GM21723 (cell line): ENCODE measurements around the gene MCF2L.

ENCODE experiments used
- ATAC-seq: cut with Tn5 transposase; IDR thresholded peaks from one replicate; pipeline ENCODE4 v1.9.1; 2021; ENCODE audit warnings: mild to moderate bottlenecking, moderate library complexity; ENCODE audit not compliant: unreplicated experiment

MCF2L gene

DNA sequence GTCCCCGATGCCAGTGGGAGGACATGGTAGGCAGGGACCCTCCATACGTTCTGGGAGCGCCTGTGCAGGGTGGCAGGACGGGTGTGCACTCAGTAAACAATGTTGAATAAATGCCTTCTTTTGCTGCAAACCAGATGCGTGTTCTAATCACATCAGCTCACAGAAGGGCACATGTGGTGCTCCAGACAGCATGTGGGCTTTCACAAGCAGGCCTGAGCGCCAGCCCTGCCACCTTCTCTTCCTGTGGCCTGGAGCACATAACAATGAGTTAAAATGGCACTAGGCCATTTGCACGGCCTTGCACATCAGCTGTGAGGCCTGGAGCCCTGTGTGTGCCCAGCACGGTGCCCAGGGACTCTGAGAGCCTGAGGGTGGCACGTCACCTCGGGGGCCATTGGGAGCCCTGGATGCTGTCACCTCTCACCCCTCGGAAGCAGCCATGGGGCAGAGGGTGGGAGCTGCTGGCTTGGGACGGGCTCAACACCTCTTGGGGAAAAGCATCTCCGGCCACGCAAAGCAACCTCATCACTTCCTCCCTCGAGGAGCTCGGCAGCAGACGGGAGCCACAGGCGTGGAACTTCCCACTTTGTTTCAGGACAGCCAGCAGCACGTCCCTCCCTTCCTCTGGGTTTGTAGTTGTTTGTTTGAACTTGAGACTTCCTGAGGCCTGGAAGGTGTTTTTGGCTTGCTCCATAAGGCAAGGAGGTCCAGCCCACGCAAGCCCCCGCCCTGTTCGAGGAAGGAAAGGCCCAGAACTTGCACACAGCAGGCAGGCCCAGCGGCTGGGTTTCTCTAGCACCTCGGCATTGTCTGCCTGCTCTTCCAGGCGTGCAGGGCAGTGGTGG, 9.8 kb downstream of the MCF2L start:
- ATAC-seq: no peak

- no peak for ATAC-seq
Measured at GRCh38 chr13:112979406-112979902, 10.4 kb downstream of the MCF2L start.

DNA sequence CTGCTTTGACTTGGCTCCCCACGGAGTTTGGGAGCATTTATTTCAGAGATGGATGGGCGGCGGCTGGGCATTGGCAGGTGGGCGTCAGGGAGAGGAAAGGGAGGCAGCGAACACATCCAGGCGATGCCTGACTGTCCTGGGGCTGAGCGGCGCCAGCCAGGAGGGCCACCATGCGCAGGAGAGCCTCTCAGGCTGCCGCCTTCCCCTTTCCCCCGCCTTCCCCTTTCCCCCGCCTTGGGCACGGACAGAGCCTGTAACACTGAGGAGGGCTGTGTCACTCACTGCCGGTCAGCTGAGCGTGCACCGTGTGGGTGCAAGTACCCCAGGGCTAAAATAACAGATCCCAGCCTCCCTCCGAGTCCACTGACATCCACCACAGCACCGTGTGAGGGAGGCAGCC, 11.4 kb downstream of the MCF2L start:
- no peak for ATAC-seq

DNA sequence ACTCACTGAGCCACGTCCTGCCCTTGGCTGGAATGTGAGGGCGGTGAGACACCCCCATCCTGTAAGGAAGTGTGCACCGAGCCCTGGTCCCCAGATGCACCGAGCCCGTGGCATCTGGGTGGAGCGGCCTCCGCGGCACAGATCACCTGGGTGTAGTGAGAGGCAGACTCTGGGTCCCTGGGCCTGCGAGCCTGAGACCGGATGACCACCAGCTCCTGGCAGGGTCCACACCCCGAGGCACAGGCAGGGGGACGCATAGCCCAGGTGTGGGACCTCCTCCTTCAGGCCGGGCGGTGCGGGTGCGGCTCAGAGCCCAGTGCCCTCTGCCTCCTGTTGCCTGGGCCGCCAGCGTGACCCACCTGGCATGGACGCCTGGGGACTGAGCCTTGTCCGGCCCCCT, 12.4 kb downstream of the MCF2L start:
- ATAC-seq: no peak

- no peak for ATAC-seq
Measured at GRCh38 chr13:112982281-112983041, 13.4 kb downstream of the MCF2L start.

- no peak for ATAC-seq
Measured at GRCh38 chr13:112983042-112983305, 14.0 kb downstream of the MCF2L start.

- no peak for ATAC-seq
Measured at GRCh38 chr13:112983428-112984196, 14.6 kb downstream of the MCF2L start.

DNA sequence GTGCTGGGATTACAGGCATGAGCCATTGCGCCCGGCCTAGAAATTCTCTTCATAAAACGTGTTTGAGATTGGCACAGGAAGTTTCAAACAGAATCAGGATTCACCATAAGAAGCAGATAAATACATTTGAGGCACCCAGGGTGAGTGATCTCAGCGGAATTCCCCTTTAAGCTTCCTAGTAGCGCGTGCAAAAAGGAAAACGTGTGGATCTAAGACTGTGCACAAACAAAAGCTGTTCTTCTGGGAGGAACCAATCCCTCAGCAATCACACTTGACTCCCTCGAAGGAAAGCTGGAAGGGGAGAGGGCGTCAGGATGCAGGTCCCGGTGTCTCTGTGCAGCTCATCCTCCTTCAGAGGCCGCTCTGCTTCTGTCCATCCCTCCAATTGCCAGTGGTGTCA, 15.5 kb downstream of the MCF2L start:
- ATAC-seq: no peak

GRCh38 chr13:112984954-112985802, 16.2 kb downstream of the MCF2L start:
- no peak for ATAC-seq

DNA sequence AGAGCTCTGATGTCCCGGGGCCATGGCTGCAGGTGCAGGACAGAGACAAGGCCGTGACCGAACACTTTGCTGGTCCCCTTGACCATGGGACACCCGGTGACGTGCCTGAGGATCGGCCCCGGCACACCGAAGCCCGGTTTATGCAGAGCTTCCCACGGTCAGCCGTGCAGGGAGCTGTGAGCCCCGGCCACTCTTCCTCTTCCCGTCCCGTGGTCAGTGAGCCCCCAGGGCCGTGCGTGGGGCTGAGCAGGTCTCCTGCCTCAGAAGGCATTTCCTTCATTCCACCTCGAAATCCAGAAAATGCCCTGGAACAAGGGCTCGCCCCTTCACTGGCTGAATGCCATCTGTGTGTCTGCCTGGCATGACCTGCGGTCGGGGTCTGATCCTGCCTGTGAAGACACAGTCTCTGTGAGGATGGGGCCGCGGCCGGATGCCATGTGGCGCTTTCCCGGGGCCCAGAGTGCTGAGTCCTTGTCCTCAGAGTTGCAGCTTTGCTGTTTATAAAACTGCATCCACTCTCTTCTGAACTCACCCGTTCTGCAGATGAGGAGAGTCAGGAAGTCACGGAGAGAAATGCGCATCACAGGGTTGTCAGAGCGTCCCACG, 16.9 kb downstream of the MCF2L start:
- ATAC-seq: no peak

- no peak for ATAC-seq
Measured at GRCh38 chr13:112986470-112986869, 17.5 kb downstream of the MCF2L start.

GRCh38 chr13:112986946-112987681, 18.1 kb downstream of the MCF2L start:
- no peak for ATAC-seq

DNA sequence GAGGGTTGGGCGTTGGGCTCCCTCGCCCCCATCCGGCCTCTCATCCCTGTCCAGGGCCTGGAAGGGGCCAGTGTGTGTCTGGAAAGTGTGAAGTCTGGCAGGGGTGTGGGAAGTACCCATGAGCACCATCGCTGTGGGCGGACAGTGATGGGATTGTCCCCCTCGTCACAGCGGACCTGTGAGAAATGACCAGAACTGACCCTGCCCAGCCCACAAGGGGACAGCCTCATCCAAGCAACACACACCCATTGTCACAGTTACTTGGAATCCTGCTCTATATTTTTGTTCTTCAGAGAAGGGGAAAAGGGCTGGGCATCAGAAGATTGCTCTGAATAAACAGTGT, 18.6 kb downstream of the MCF2L start:
- no peak for ATAC-seq

- ATAC-seq: no peak
Measured at GRCh38 chr13:112990783-112991182, 21.8 kb downstream of the MCF2L start.

GRCh38 chr13:112991609-112992008, 22.6 kb downstream of the MCF2L start:
- no peak for ATAC-seq

DNA sequence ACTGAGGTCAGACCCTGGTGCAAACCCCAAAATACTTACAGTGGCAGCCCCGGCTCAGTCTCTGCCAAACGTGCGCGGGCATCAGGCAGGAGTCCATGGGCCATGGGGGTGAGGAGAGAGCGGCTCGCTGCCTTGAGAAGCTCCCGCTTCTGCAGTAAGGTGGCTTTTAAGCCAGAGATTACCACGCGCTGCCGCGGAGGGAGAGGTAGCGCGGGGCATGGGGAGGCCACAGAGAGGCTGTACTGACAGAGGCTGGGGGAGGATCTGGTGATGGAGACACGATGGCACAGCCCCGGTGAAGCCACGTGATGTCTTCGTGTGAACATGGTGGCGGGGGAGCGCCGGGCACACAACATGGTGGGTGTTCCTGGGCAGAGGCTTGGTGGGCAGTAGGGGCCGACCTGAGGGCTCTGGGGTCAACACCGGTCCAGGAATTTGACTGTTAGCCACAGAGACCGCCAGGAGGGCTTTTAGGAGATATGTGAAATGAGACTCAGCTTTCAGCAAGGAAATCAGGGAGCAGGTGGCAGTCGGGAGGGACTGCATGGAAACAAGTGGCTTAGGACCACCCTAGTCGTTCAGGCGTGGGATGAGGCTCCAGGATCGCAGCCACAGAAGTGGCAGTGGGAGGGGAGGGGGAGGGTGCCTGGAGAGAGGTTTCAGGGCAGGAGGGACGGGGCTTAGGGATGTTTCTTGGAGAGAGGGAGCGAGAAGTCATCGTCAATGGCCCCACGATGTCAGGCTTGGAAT, 24.1 kb downstream of the MCF2L start:
- no peak for ATAC-seq

DNA sequence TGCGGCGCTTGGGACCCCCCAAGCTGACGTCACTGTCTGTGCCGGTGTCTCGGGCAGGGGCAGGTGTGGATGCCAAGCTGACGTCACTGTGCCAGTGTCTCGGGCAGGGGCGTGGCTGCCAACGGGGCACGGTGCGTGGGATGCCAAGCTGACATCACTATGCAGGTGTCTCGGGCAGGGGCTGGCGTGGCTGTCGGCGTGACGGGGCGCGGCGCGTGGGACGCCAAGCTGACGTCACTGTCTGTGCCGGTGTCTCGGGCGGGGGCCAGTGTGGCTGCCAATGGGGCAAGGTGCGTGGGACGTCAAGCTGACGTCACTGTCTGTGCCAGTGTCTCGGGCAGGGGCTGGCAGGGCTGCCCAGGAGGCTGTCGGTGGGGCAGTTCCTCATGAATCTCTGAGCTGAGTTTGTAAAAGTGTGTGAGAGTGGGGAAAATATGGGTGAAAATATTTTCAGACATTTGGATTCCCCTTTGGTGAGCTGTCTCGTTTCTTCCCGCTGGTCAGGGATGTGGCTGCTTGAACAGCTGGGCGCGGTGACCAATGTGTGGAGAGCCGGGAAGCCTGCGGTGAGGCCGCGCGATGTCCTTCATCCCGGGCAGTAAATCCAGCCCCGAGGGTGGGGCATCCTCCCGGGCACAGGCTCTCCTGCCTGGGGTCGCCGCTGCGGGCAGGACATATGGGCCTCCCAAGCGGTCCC, 25.2 kb downstream of the MCF2L start:
- no peak for ATAC-seq

GRCh38 chr13:112994781-112995355, 25.9 kb downstream of the MCF2L start:
- ATAC-seq: no peak
